ENCODE results near the gene TNFSF8. TPM values are rescaled to one million over a fixed set of nuclear protein-coding genes. Genes with fewer than 3 reads are reported as not detected.

TNFSF8 gene
- total and polyA plus RNA-seq, 2 of the 8 experiments (the other 6 are each of a cell fraction or from before 2014, with no cell fraction given): not detected

DNA sequence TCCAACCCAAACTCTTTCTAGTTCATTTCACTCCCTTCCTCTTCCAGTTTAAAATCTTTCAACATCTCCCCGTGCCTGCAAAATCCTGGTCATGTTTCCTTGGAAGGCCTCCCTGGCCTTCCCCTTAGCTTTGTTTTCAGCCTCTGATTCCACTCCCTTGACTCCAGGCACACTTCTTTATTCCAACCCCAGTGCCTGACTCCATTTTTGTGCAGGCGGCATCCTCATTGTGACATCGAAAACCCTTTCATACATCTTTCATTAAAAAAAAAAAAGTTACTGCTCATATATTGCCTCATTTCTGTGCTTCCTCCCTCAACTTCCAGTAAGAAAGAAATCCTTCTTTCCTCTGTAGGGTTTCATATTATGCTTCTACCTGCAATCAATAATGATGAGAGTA, 7.1 kb upstream of the TNFSF8 start:
- Histone ChIP-seq H3K9me3 (ENCODE audit: insufficient read depth in 2 of 2, low read depth in 1 of 2, low read length in 1 of 2) (no peaks in the 10 kb centered on the region), H4K8ac (ENCODE audit: extremely low read depth, insufficient read depth, low read length) (no peak overlapping the region), H4K5ac (ENCODE audit: insufficient read length, low read depth, low read length) (no peak overlapping the region), H3K36me3 (ENCODE audit: control insufficient read depth in 2 of 4, insufficient read depth in 4 of 4, low read length in 3 of 4) (no peaks in the 10 kb centered on the region), H3K18ac (ENCODE audit: extremely low read depth, low read length) (no peak overlapping the region), H2AFZ (ENCODE audit: low read length) (no peak overlapping the region), H3K79me1 (ENCODE audit: low read depth, low read length) (no peaks in the 10 kb centered on the region), H2AK5ac (ENCODE audit: low read depth, low read length) (no peak overlapping the region), H3K14ac (ENCODE audit: insufficient read length) (no peak overlapping the region), H4K20me1 (replicated peaks in 1 of 2; ENCODE audit: control insufficient read depth in 1 of 2, insufficient read depth in 2 of 2, low read length in 2 of 2) (peaks cover 2 to 3% of the 10 kb centered on the region in 2 experiments), H3K27ac (ENCODE audit: low read depth, low read length) (no peak overlapping the region), H3K4me3 (ENCODE audit: extremely low read depth in 1 of 4, insufficient read depth in 2 of 4, low read depth in 3 of 4, low read length in 4 of 4) (no peak overlapping the region), H3K23ac (ENCODE audit: insufficient read length) (no peak overlapping the region), H2BK120ac (replicated peaks; ENCODE audit: low read depth, low read length) (no peak overlapping the region), H2BK5ac (ENCODE audit: low read depth, low read length) (no peak overlapping the region), H3K79me2 (ENCODE audit: control insufficient read depth in 1 of 2, insufficient read depth in 2 of 2, low read length in 2 of 2) (no peaks in the 10 kb centered on the region), H2BK12ac (ENCODE audit: low read depth, low read length) (no peak overlapping the region), H3K4me2 (ENCODE audit: insufficient read depth in 1 of 2, low read depth in 2 of 2, low read length in 2 of 2) (no peak overlapping the region), H2BK15ac (ENCODE audit: low read length) (no peak overlapping the region), H2BK20ac (ENCODE audit: low read length) (no peak overlapping the region), H3K9ac (replicated peaks in 1 of 4; ENCODE audit: extremely low read depth in 1 of 4, low read depth in 3 of 4, low read length in 3 of 4) (no peak overlapping the region), H3K27me3 (replicated peaks in 1 of 4; ENCODE audit: control insufficient read depth in 3 of 4, extremely low read depth in 1 of 4, insufficient read depth in 3 of 4, low read length in 3 of 4) (peaks cover 0 to 13% (median 12%) of the 10 kb centered on the region in 4 experiments; a peak in 4 of 7 replicates), H3K56ac (replicated peaks; ENCODE audit: insufficient read length, low read depth, low read length) (no peak overlapping the region), H4K91ac (replicated peaks; ENCODE audit: insufficient read length, low read length) (no peak overlapping the region), H3K23me2 (ENCODE audit: low read depth, low read length) (no peaks in the 10 kb centered on the region), H3K4ac (replicated peaks; ENCODE audit: insufficient read length, low read depth, low read length) (no peak overlapping the region), H3K4me1 (replicated peaks in 1 of 4; ENCODE audit: control insufficient read depth in 3 of 4, insufficient read depth in 4 of 4, low read length in 3 of 4) (no peaks in the 10 kb centered on the region)
- FAIRE-seq: no peak
- ChIA-PET POLR2A (ENCODE audit: partially characterized antibody) (no interaction called here), CTCF (ENCODE audit: partially characterized antibody) (interaction anchor here (1.2 to 1.6 kb wide), 4 partner anchors 20 to 255 kb away, joined by 3 to 6 read pairs (median 4); partner anchors contain the start of gene TEX48)
- no peak for DNase-seq (ENCODE audit: low read depth in 1 of 2, low spot score in 2 of 2)
- 76% methylated on average over 3 of the region's 3 CpGs; no CpG with 5 or more reads in 1 of the 2 experiments for WGBS, 2 experiments (ENCODE audit: extremely low coverage in 1 of 2, insufficient coverage in 1 of 2, insufficient read length in 1 of 2, insufficient replicate concordance in 2 of 2, low coverage in 1 of 2, low lambda C conversion rate in 2 of 2, missing lambda C conversion rate in 1 of 2)
- TF ChIP-seq RAD21 (IDR thresholded peaks at IDR 0.05 in 1 of 2, conservative IDR thresholded peaks at IDR 0.05 in 1 of 2; ENCODE audit: low read depth in 2 of 2, low read length in 2 of 2) (no peak), SIRT6 (IDR thresholded peaks at IDR 0.05; ENCODE audit: low read length) (no peak), NRF1 (IDR thresholded peaks at IDR 0.05; ENCODE audit: low read depth, low read length) (no peak), POLR2A (IDR thresholded peaks at IDR 0.05; ENCODE audit: control extremely low read depth in 1 of 2, low read depth in 2 of 2, low read length in 2 of 2) (no peak)

Measured in H1 (cell line).